ENCODE data around the gene HLA-DPB1. TPM values are rescaled to one million over a fixed set of nuclear protein-coding genes. Genes with fewer than 3 reads are reported as not detected.

Gene HLA-DPB1
- total RNA-seq, 1 donor from 2014 or later: 94.8 TPM

DNA sequence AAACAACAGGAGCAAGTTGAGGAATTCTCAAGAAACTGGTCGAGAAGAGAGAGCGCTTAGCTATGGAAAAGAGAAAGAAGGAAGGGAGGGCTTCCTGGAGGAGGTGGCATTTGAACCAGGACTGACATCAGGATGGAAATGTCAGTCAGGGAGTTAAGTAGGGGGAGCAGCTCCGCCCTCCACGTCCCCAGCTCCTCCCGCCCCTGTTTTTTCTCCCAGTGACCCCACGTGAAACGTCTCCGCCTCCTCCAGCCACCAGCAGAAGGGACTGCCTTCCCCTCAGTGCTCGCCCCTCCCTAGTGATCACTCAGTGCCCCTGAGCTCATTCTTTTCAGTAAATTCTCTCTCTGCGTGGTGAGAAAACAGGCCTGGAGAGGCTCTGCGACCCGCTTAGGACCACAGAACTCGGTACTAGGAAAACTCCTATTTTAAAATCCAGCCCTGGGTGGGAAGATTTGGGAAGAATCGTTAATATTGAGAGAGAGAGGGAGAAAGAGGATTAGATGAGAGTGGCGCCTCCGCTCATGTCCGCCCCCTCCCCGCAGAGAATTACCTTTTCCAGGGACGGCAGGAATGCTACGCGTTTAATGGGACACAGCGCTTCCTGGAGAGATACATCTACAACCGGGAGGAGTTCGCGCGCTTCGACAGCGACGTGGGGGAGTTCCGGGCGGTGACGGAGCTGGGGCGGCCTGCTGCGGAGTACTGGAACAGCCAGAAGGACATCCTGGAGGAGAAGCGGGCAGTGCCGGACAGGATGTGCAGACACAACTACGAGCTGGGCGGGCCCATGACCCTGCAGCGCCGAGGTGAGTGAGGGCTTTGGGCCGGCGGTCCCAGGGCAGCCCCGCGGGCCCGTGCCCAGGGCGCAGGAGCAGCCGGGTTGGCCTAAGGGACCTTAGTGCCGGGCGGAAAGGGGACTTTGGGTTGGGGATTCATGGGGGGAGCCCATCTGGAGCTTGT lies 4.6 kb downstream of the HLA-DPB1 start:
- Histone ChIP-seq H3K4me3 (peak overlapping the region; percentile 53 to 57), H3K4me1 (peaks cover 13% of the 10 kb centered on the region), H3K36me3 (no peaks in the 10 kb centered on the region), H3K27me3 (no peaks in the 10 kb centered on the region), H3K9me3 (no peaks in the 10 kb centered on the region), H3K27ac (peak overlapping the region; percentile 91)
- DNase-seq (ENCODE audit: extremely low spot score in 2 of 2): peak in 1 of 2 donors; percentile 88
- intact Hi-C loops (cut with DNase I): loop anchor here (2.0 kb wide), 1 partner anchor 66 kb away; no protein-coding TSS in a partner anchor
- TF ChIP-seq POLR2AphosphoS5 (IDR thresholded peaks at IDR 0.05; ENCODE audit: insufficient read depth in 1 of 2, low read depth in 1 of 2) (peak; percentile 49 to 79), POLR2A (IDR thresholded peaks at IDR 0.05) (peak in 1 of 2 donors; percentile 43)
- TF ChIP-seq, protein P1, sequence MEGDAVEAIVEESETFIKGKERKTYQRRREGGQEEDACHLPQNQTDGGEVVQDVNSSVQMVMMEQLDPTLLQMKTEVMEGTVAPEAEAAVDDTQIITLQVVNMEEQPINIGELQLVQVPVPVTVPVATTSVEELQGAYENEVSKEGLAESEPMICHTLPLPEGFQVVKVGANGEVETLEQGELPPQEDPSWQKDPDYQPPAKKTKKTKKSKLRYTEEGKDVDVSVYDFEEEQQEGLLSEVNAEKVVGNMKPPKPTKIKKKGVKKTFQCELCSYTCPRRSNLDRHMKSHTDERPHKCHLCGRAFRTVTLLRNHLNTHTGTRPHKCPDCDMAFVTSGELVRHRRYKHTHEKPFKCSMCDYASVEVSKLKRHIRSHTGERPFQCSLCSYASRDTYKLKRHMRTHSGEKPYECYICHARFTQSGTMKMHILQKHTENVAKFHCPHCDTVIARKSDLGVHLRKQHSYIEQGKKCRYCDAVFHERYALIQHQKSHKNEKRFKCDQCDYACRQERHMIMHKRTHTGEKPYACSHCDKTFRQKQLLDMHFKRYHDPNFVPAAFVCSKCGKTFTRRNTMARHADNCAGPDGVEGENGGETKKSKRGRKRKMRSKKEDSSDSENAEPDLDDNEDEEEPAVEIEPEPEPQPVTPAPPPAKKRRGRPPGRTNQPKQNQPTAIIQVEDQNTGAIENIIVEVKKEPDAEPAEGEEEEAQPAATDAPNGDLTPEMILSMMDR (IDR thresholded peaks at IDR 0.05): no peak

DNA sequence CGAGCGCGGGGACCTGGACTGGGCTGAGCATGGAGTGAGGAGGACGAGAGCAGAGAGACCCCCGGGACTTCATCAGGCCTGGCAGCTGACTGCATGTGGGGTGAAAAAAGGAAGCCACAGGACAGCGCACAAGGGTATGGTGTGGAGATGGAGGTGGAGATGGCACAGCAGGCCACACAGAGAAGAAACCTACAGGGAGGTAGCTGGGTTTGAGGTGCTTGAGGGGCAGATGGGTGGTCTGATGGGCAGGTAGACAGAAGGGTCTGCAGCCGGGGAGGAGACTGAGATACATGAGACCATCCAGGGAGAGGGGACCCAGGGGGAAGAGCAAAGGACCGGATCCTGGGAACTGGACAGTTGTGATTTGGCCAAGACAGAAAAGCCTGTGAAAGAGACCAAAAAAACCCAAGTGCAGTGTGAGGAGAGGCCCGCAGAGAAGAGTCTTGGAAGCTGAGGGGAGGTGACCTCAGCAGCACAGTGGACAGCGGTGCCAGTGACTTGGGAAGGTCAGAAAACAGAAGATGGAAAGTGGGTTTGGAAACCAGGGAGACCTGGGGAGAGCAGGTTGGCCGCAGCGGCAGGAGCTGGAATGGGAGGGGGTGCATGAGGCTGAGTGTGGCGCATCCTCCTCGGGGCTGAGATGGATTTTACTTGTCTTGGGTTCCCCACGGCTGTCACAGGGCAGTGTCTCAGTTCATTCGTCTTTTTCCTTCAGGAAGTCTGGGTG lies 5.5 kb downstream of the HLA-DPB1 start:
- no peak for DNase-seq (ENCODE audit: extremely low spot score in 2 of 2)
- H3K27ac ChIP-seq: peak overlapping the region; percentile 91
- H3K36me3 ChIP-seq: no peaks in the 10 kb centered on the region
- H3K4me1 ChIP-seq: peaks cover 13% of the 10 kb centered on the region
- peak overlapping the region; percentile 53 to 57 for H3K4me3 ChIP-seq
- intact Hi-C loops (cut with DNase I): loop anchor here (2.0 kb wide), 1 partner anchor 66 kb away; no protein-coding TSS in a partner anchor
- no peaks in the 10 kb centered on the region for H3K27me3 ChIP-seq
- no peaks in the 10 kb centered on the region for H3K9me3 ChIP-seq
- TF ChIP-seq POLR2A (IDR thresholded peaks at IDR 0.05): no peak
- TF ChIP-seq POLR2AphosphoS5 (IDR thresholded peaks at IDR 0.05; ENCODE audit: insufficient read depth in 1 of 2, low read depth in 1 of 2): no peak
- TF ChIP-seq, protein P1 (IDR thresholded peaks at IDR 0.05): no peak

DNA sequence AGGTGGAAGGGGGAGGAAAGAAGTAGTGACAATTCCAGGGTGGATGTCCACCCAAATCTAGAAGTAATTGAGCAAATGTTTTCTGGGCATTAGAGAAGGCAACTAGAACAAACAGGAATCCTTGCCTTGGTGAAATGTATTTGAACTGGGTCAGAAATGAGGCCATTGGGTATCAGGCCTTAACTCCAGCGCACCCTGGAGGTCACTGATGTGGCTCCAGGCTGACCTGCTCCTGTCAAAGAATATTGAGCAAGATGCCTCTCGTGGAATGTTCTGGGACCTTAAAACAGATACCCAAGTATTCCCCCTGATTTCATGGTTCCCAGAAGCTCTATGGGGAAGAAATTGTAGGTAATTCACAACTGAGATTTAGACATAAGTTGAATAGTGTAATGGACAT lies 6.9 kb downstream of the HLA-DPB1 start:
- H3K27me3 ChIP-seq: no peaks in the 10 kb centered on the region
- TF ChIP-seq POLR2A (IDR thresholded peaks at IDR 0.05) (no peak), POLR2AphosphoS5 (IDR thresholded peaks at IDR 0.05; ENCODE audit: insufficient read depth in 1 of 2, low read depth in 1 of 2) (peak in 1 of 2 donors; percentile 64)
- TF ChIP-seq, protein P1 (IDR thresholded peaks at IDR 0.05): peak in 2 of 3 experiments; percentile 53 to 62
- no peaks in the 10 kb centered on the region for H3K9me3 ChIP-seq
- no peak for DNase-seq (ENCODE audit: extremely low spot score in 2 of 2)
- H3K4me1 ChIP-seq: peaks cover 13% of the 10 kb centered on the region
- H3K4me3 ChIP-seq: no peak overlapping the region
- no peaks in the 10 kb centered on the region for H3K36me3 ChIP-seq
- peak overlapping the region; percentile 48 for H3K27ac ChIP-seq
- intact Hi-C loops (cut with DNase I): no loop called here

DNA sequence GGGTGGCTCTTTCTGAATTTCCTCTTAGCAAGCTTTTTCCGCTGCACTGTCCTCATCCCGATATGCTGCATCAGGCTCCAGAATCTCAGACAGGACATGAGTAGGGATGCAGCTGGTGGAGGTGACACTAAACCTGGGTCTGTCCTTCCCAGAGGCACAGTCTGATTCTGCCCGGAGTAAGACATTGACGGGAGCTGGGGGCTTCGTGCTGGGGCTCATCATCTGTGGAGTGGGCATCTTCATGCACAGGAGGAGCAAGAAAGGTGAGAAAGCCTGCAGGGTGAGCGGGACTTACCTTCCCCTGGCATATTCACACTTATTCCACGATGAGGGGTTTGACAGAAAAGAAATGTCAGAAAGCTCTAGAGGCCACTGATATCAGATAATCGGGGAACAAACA lies 9.8 kb downstream of the HLA-DPB1 start:
- DNase-seq (ENCODE audit: extremely low spot score in 2 of 2): no peak
- no peaks in the 10 kb centered on the region for H3K36me3 ChIP-seq
- no peaks in the 10 kb centered on the region for H3K27me3 ChIP-seq
- TF ChIP-seq POLR2AphosphoS5 (IDR thresholded peaks at IDR 0.05; ENCODE audit: insufficient read depth in 1 of 2, low read depth in 1 of 2) (no peak), POLR2A (IDR thresholded peaks at IDR 0.05) (no peak)
- TF ChIP-seq, protein P1 (IDR thresholded peaks at IDR 0.05): no peak
- H3K4me1 ChIP-seq: peaks cover 13% of the 10 kb centered on the region
- H3K4me3 ChIP-seq: no peak overlapping the region
- H3K27ac ChIP-seq: no peak overlapping the region
- no peaks in the 10 kb centered on the region for H3K9me3 ChIP-seq
- intact Hi-C loops (cut with DNase I): no loop called here

Data from vagina (tissue), 2 donors.